Fibroblast of the aortic adventitia (primary cell): Measurements from ENCODE around the gene USP9X. TPM values are rescaled to one million over a fixed set of nuclear protein-coding genes. Genes with fewer than 3 reads are reported as not detected.

ENCODE experiments used
- DNase-seq: peaks from one replicate; pipeline ENCODE4 v3.0.0-alpha.2; 2010; ENCODE audit warnings: low read depth
- H3K4me3 ChIP-seq: 2 replicates; pipeline ENCODE4 v1.5.1; 2011; ENCODE audit warnings: low read depth, mild to moderate bottlenecking, control low read depth, low read length, moderate library complexity
- CTCF ChIP-seq: IDR thresholded peaks from 2 replicates; pipeline ENCODE4 v1.5.1; 2011; ENCODE audit warnings: mild to moderate bottlenecking, low read length, control low read depth, inconsistent platforms; ENCODE audit not compliant: insufficient read depth
- total RNA-seq: library from RNA; depleted of rRNA; stranded (reverse); fragments of >200 nt; gene quantifications from 2 replicates; pipeline ENCODE4 v1.2.3, GENCODE V29; 2012; ENCODE audit warnings: low replicate concordance

Gene USP9X
- total RNA-seq, 1 donor, result 99.1 TPM

GRCh38 chrX:41119803-41120202, 34.6 kb downstream of the USP9X start:
- no peak overlapping the region for H3K4me3 ChIP-seq
- no peak for TF ChIP-seq CTCF
- no peak for DNase-seq

- TF ChIP-seq CTCF, result no peak
- no peak overlapping the region for H3K4me3 ChIP-seq
- DNase-seq, result no peak
These were observed 36.5 kb downstream of the USP9X start for GRCh38 chrX:41121766-41122165.

- DNase-seq, result no peak
- TF ChIP-seq CTCF, result no peak
- H3K4me3 ChIP-seq, result no peak overlapping the region
These were observed 37.5 kb downstream of the USP9X start for GRCh38 chrX:41122664-41123257.

- TF ChIP-seq CTCF, result no peak
These were observed 42.4 kb downstream of the USP9X start for GRCh38 chrX:41127477-41128192.

GRCh38 chrX:41128955-41129354, 43.7 kb downstream of the USP9X start:
- no peak for TF ChIP-seq CTCF
- no peak for DNase-seq
- no peak overlapping the region for H3K4me3 ChIP-seq

More at GRCh38 chrX:41127477-41128192, 42.4 kb downstream of the USP9X start:
- no peak overlapping the region for H3K4me3 ChIP-seq
- no peak for DNase-seq

GRCh38 chrX:41131766-41132165, 46.5 kb downstream of the USP9X start:
- DNase-seq, result no peak
- TF ChIP-seq CTCF, result no peak
- no peak overlapping the region for H3K4me3 ChIP-seq
